OCI-LY1 (cell line): ENCODE data around the gene MTUS2.

Experiments
- H2AFZ ChIP-seq: fragments of 200-600 bp; sonication (generic), shearing (Covaris generic); 2 replicates; pipeline ENCODE4 v1.6.0; 2014; ENCODE audit warnings: antibody characterized with exemption, mild to moderate bottlenecking, low read length
- H3F3A ChIP-seq: fragments of 200-600 bp; sonication (generic), shearing (Covaris generic); 2 replicates; pipeline ENCODE4 v1.6.0; 2014; ENCODE audit warnings: mild to moderate bottlenecking, antibody characterized with exemption, low read length, moderate library complexity; ENCODE audit not compliant: insufficient read depth
- H3K27ac ChIP-seq: fragments of 200-600 bp; sonication (generic); 2 replicates; pipeline ENCODE4 v1.5.1; 2014; ENCODE audit warnings: low read length, mixed run types, mild to moderate bottlenecking, low read depth; ENCODE audit not compliant: poor library complexity, severe bottlenecking
- H3K27me3 ChIP-seq: fragments of 200-600 bp; sonication (generic); 2 replicates; pipeline ENCODE4 v1.6.0; 2014; ENCODE audit warnings: antibody characterized with exemption, mild to moderate bottlenecking, low read length, moderate library complexity; ENCODE audit not compliant: insufficient read depth
- H3K36me3 ChIP-seq: fragments of 200-600 bp; sonication (generic); 2 replicates; pipeline ENCODE4 v1.6.1; 2014; ENCODE audit warnings: mild to moderate bottlenecking, antibody characterized with exemption, low read length, moderate library complexity, mixed read lengths; ENCODE audit not compliant: insufficient read depth
- H3K4me1 ChIP-seq: fragments of 200-600 bp; sonication (generic); 2 replicates; pipeline ENCODE4 v1.5.1; 2014; ENCODE audit warnings: mild to moderate bottlenecking, low read length, moderate library complexity; ENCODE audit not compliant: insufficient read depth, severe bottlenecking
- H3K4me2 ChIP-seq: fragments of 200-600 bp; sonication (generic), shearing (Covaris generic); 2 replicates; pipeline ENCODE4 v1.6.1; 2014; ENCODE audit warnings: low read length
- H3K4me3 ChIP-seq: fragments of 200-600 bp; sonication (generic); 2 replicates; pipeline ENCODE4 v1.5.1; 2014; ENCODE audit warnings: low read length, low read depth, mild to moderate bottlenecking, mixed read lengths; ENCODE audit not compliant: poor library complexity, severe bottlenecking
- H3K79me2 ChIP-seq: fragments of 200-600 bp; shearing (Covaris generic); 2 replicates; pipeline ENCODE4 v1.6.1; 2016; ENCODE audit warnings: mixed run types, low read length, mixed read lengths; ENCODE audit not compliant: insufficient read depth
- H3K9ac ChIP-seq: fragments of 200-600 bp; sonication (generic), shearing (Covaris generic); 2 replicates; pipeline ENCODE4 v1.6.1; 2014; ENCODE audit warnings: mild to moderate bottlenecking, low read length, mixed read lengths
- H3K9me2 ChIP-seq: fragments of 200-600 bp; sonication (generic), shearing (Covaris generic); 2 replicates; pipeline ENCODE4 v1.6.1; 2014; ENCODE audit warnings: low read depth, mild to moderate bottlenecking, low read length, mixed read lengths
- H3K9me3 ChIP-seq: fragments of 200-600 bp; shearing (Covaris generic); 2 replicates; pipeline ENCODE4 v1.6.1; 2014; ENCODE audit warnings: low read length, mixed read lengths
- H4K20me1 ChIP-seq: fragments of 200-600 bp; sonication (generic), shearing (Covaris generic); 2 replicates; pipeline ENCODE4 v1.6.0; 2016; ENCODE audit warnings: mild to moderate bottlenecking, low read length; ENCODE audit not compliant: insufficient read depth
- EZH2 ChIP-seq: fragments of 200-600 bp; sonication (generic), shearing (Covaris generic); IDR thresholded peaks from 2 replicates; pipeline ENCODE4 v1.8.0; 2017; ENCODE audit warnings: borderline replicate concordance, mixed run types, mild to moderate bottlenecking, antibody characterized with exemption, low read length, moderate library complexity, mixed read lengths
- TF ChIP-seq, protein P1 (sequence below): fragments of 200-600 bp; sonication (generic), shearing (Covaris generic); IDR thresholded peaks from 2 replicates; pipeline ENCODE4 v1.5.1; 2017; ENCODE audit warnings: mild to moderate bottlenecking, antibody characterized with exemption, low read length, moderate library complexity, mixed read lengths

Gene MTUS2

DNA sequence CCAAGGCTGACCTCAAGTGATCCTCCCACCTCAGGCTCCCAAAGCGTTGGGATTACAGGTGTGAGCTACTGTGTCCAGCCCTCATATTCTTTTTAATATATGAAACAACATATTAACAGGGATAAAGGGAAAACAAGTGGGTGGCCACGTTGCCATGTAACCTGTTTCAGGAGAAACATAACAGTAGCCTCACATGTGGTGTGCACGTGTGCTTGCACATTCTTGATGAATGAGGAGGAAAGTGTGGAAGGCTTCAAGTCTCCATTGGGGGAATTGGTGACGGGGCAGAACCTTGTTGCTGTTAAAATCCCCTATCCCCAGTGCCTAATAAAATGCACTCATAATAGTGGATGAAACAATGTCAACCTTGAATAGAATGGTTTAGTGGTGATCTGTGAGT lies 202.3 kb downstream of the MTUS2 start:
- Histone ChIP-seq H3K36me3 (no peaks in the 10 kb centered on the region), H2AFZ (no peak overlapping the region), H3K9me2 (no peaks in the 10 kb centered on the region), H3K27ac (no peak overlapping the region), H3K4me3 (no peak overlapping the region), H3K9ac (no peak overlapping the region), H3K4me1 (no peaks in the 10 kb centered on the region), H3K79me2 (no peaks in the 10 kb centered on the region), H4K20me1 (no peaks in the 10 kb centered on the region), H3F3A (no peaks in the 10 kb centered on the region), H3K4me2 (no peak overlapping the region), H3K27me3 (no peaks in the 10 kb centered on the region), H3K9me3 (no peaks in the 10 kb centered on the region)
- TF ChIP-seq, protein P1, sequence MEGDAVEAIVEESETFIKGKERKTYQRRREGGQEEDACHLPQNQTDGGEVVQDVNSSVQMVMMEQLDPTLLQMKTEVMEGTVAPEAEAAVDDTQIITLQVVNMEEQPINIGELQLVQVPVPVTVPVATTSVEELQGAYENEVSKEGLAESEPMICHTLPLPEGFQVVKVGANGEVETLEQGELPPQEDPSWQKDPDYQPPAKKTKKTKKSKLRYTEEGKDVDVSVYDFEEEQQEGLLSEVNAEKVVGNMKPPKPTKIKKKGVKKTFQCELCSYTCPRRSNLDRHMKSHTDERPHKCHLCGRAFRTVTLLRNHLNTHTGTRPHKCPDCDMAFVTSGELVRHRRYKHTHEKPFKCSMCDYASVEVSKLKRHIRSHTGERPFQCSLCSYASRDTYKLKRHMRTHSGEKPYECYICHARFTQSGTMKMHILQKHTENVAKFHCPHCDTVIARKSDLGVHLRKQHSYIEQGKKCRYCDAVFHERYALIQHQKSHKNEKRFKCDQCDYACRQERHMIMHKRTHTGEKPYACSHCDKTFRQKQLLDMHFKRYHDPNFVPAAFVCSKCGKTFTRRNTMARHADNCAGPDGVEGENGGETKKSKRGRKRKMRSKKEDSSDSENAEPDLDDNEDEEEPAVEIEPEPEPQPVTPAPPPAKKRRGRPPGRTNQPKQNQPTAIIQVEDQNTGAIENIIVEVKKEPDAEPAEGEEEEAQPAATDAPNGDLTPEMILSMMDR = no peak

DNA sequence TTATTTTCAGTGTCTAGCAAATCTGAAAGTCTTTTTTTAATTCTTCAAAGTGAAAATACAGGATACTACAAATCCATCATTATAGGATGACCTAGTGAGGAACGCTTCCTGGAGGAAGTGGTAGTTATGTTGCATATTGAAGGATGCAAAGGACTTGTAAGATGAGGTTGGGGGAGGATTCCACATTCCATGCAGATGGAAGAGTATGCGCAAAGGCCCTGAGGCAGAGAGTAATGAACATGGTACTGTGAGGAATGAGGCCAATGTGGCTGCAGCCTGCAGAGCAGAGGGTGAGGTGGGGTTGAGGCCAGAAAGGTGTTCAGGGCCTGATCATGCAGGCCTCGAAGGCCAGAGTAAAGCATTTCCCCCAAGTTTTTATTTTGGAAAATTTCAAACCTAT lies 202.8 kb downstream of the MTUS2 start:
- TF ChIP-seq, protein P1 = no peak
- no peak for TF ChIP-seq EZH2
- Histone ChIP-seq H3K9me3 (no peaks in the 10 kb centered on the region), H4K20me1 (no peaks in the 10 kb centered on the region), H3K4me3 (no peak overlapping the region), H3K27me3 (no peaks in the 10 kb centered on the region), H2AFZ (no peak overlapping the region), H3K79me2 (no peaks in the 10 kb centered on the region), H3K9ac (no peak overlapping the region), H3K27ac (no peak overlapping the region), H3K4me1 (no peaks in the 10 kb centered on the region), H3F3A (no peaks in the 10 kb centered on the region), H3K9me2 (no peaks in the 10 kb centered on the region), H3K4me2 (no peak overlapping the region), H3K36me3 (no peaks in the 10 kb centered on the region)

DNA sequence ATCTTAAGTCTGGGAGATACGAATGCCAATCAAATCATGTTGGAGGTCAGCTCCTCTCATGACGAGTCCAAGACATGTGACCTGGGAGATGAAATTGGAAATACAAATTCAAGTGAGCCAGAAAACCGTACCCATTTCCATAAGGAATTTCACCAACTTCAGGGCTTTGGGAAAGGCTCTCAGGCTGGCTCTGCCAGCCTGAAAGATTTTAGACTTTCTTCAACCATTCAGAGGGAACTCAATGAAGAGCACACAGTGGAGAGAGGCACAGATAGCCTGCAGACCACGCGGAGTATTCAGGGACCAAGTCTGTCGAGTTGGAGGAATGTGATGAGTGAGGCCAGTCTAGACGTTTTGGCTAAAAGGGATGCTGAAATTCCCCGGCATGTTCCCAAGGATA lies 204.6 kb downstream of the MTUS2 start:
- Histone ChIP-seq H3K4me3 (no peak overlapping the region), H3K27ac (no peak overlapping the region), H3K4me1 (no peaks in the 10 kb centered on the region), H3K36me3 (no peaks in the 10 kb centered on the region), H3K27me3 (no peaks in the 10 kb centered on the region), H3K79me2 (no peaks in the 10 kb centered on the region), H3K9me3 (no peaks in the 10 kb centered on the region), H3K9me2 (no peaks in the 10 kb centered on the region), H4K20me1 (no peaks in the 10 kb centered on the region), H3K9ac (no peak overlapping the region), H3K4me2 (no peak overlapping the region), H3F3A (no peaks in the 10 kb centered on the region), H2AFZ (no peak overlapping the region)
- TF ChIP-seq, protein P1 = no peak
- no peak for TF ChIP-seq EZH2
